Midbrain (tissue), 1 donor: Measurements from ENCODE around the gene ZFPL1.
"Not testable (repeated sequence)": the region's sequence is repeated elsewhere in the genome, so short reads cannot be mapped to it uniquely, and the experiment has no call there.

Source experiments
- DNase-seq: peaks from one replicate; lab custom pipeline; 2025; lab: John Stamatoyannopoulos, UW

The ZFPL1 gene

GRCh38 chr11:65115361-65116082 is 31.5 kb downstream of the ZFPL1 start:
- no peak for DNase-seq

GRCh38 chr11:65116370-65117205 is 32.6 kb downstream of the ZFPL1 start:
- peak; percentile 14 for DNase-seq

GRCh38 chr11:65117206-65118096 is 33.4 kb downstream of the ZFPL1 start, which contains the start of gene ZNHIT2:
Gene ZNHIT2, minus strand, starts transcription at chr11:65117701. Its CDS starts 48 bp downstream, at chr11:65117653.
- DNase-seq: peak; percentile 98

- DNase-seq: no peak
These were observed 34.2 kb downstream of the ZFPL1 start for GRCh38 chr11:65118097-65118837.

GRCh38 chr11:65118891-65119669 is 35.1 kb downstream of the ZFPL1 start:
- DNase-seq: not testable (repeated sequence)

- no peak for DNase-seq
These were observed 35.6 kb downstream of the ZFPL1 start for GRCh38 chr11:65119670-65119995.

- no peak for DNase-seq
These were observed 36.8 kb downstream of the ZFPL1 start for GRCh38 chr11:65120831-65121230.

GRCh38 chr11:65121447-65121864 is 37.4 kb downstream of the ZFPL1 start:
- DNase-seq: no peak

- peak; percentile 95 for DNase-seq
These were observed 38.1 kb downstream of the ZFPL1 start, which contains the start of the genes FAU and MRPL49 for GRCh38 chr11:65121865-65122696. Gene FAU, minus strand, starts transcription at chr11:65122134. Its CDS starts 321 bp downstream, at chr11:65121813. Gene MRPL49, plus strand, starts transcription at chr11:65122321. Its CDS starts 26 bp downstream, at chr11:65122347.

GRCh38 chr11:65124480-65125196 is 40.6 kb downstream of the ZFPL1 start:
- DNase-seq: no peak

- DNase-seq: no peak
These were observed 41.4 kb downstream of the ZFPL1 start for GRCh38 chr11:65125197-65126056.

- no peak for DNase-seq
These were observed 42.7 kb downstream of the ZFPL1 start for GRCh38 chr11:65126624-65127274.

GRCh38 chr11:65127473-65128181 is 43.6 kb downstream of the ZFPL1 start:
- no peak for DNase-seq

- no peak for DNase-seq
These were observed 44.4 kb downstream of the ZFPL1 start for GRCh38 chr11:65128182-65129145.

- no peak for DNase-seq
These were observed 45.8 kb downstream of the ZFPL1 start for GRCh38 chr11:65129649-65130441.
